ENCODE measurements around the gene DCAF7. TPM values are rescaled to one million over a fixed set of nuclear protein-coding genes. Genes with fewer than 3 reads are reported as not detected.

Gene DCAF7
- total RNA-seq, 1 experiment from 2014 or later = 47.4 TPM

- no peak for DNase-seq (ENCODE audit: low spot score)
Observed at GRCh38 chr17:63629627-63630026, 79.3 kb downstream of the DCAF7 start.

DNA sequence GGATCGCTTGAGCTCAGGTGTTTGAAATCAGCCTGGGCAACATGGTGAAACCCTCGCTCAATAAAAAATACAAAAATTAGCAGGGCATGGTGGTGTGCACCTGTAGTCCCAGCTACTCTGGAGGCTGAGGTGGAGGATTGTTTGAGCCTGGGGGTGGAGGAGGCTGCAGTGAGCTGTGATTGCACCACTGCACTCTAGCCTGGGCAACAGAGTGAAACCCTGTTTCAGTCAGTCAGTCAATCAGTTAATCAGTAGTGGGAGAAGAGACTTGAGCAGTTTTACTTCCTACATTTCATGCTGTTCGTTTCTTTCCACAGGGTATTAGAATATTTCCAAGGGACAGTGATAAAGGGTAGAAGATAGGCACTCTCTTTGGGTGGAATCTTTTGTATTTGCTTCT lies 80.8 kb downstream of the DCAF7 start:
- no peak for DNase-seq (ENCODE audit: low spot score)

DNA sequence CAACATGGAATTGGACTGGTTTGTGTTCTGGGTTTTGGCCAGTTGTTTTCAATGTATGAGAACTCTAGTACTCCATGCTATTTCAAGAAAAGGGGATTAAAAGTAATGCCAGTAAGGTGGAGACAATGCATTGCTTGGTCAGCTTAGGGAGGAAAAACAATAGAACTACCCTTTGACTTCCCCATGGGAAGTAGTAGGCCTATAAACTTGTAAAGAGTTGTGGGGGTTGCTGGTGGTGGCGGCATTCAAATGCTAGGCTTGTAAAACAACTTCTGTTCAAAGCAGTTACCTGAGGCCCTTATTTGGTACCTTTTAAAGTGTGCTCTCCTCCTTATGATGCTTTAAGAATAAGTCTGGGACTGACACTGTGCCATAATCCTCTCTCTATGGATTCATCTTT lies 81.3 kb downstream of the DCAF7 start:
- no peak for DNase-seq (ENCODE audit: low spot score)

DNA sequence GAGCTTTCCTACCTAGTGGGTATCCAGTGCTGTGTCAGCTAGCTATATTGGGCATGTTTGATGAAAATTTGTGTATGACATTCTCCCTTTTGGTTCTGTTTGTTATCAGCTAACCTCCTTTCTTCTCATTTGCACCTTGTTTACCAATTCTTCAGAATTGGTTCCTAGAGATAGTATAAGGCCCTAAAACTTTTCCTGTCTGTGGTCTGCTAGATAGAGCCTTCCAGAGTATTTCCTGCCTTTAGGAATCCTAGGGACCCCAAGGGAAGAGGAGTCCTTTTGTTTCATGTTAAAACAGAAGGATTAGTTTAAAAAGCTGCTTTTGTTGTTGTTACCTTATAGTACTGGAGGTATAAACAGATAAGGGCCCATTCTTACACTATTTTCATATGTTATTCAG lies 83.5 kb downstream of the DCAF7 start:
- no peak for DNase-seq (ENCODE audit: low spot score)

DNA sequence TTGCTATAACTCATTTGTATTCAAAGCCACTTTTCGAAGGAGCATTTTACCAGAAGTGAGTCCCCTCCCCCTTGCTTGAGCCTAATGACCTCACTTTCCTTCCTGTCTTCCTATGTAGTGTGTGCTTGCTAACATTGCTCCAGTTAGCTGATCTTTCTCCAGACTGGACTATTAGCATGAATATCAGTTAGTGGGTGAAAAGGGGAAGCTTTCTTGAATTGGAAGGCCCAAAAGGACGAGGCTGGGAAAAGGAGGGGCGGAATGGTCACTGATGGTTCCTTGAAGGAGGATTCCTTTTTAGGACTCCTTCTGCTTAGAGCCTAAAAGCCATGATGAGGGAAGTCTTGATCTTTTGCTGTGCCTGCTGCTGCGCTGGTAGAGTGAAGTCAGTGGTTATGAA lies 83.9 kb downstream of the DCAF7 start:
- no peak for DNase-seq (ENCODE audit: low spot score)

DNA sequence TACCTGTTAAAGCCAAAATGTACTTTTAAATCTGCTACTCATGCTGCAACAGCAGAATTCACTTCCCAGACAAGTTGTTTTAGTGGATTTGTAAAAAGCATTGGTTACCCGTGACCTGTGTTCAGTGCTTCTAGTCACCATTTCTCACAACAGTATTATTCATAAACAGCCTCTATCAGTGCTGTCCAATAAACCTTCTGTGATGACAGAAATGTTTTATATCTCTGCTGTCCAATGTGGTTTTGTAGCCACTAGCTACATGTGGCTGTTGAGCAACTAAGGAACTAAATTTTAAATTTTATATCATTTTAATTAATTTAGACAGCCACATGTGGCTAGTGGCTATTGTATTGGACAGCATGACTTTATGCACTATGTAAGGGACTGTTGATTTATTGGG lies 84.5 kb downstream of the DCAF7 start:
- no peak for DNase-seq (ENCODE audit: low spot score)

DNA sequence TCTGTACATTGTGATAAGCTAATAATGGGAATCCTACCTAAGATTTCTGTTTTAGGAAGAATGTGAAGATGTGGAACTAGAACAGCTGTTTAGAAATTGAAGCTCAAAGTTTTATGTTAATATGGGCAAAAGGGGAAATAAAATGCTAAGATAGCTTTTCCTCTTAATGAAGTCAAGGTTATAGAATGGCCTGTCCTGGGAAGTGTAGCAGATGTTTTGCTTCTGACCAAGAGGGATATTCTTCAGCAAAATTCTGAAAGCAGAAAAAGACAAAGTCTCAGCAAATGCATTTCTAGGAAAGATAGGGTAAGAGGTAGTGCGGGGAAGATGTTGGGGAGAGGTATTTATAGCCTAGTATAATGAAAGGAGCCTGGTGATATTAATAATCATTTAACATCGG lies 85.0 kb downstream of the DCAF7 start:
- DNase-seq (ENCODE audit: low spot score) = no peak

DNA sequence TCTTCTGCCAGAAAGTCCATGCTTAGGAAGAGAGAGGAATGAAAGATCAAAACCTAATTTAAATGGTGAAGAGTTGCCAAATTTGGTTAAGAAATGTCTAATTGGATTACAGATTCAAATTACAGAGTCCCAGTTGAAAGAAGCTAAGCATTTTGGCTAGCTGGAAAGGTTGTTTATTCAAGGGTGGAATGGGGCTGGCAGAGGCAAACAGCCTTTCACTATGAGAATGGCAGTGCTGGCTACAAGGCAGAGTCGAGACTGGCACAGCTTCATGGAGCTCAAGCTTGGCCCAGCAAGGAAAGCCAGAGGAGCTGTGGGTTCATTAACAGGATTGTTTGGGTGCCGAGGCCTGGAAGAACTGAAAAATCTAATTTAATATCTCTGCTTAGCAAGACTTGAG lies 85.5 kb downstream of the DCAF7 start:
- DNase-seq (ENCODE audit: low spot score) = no peak

DNA sequence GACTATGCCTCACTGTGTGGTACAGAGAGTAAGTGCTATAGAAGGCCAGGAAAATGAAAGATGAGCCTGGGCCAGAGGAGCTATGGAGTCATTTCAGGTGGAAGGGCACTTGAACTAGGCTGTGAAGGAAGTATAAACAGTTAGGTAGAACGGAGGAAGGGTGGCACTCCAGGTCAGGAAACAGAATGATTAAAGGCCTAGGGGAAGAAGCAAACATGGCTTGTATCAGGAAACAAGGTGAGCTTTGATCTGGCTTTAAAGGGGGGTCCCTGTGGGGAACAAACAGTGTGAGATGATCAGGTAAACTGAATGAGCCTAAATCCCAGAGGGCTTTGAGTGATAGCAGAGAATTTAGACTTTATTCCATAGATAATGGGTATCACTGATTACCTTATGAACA lies 88.8 kb downstream of the DCAF7 start:
- no peak for DNase-seq (ENCODE audit: low spot score)

DNA sequence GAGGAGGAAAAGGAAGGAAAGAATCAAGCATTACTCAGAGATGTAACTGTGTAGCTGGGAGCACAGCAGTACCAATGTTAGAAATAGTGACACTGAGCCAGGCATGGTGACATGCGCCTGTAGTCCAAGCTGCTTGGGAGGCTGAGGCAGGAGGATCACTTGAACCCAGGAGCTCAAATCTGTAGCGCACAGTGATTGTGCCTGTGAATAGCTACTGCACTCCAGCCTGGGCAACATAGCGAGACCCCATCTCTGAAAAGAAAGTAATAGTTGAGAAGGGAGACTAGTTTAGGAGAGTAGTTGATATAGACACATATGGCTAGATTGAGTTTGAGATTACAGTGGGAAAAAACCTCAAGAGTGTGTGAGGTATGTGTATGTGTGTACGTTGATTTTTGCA lies 89.8 kb downstream of the DCAF7 start:
- DNase-seq (ENCODE audit: low spot score) = no peak

DNA sequence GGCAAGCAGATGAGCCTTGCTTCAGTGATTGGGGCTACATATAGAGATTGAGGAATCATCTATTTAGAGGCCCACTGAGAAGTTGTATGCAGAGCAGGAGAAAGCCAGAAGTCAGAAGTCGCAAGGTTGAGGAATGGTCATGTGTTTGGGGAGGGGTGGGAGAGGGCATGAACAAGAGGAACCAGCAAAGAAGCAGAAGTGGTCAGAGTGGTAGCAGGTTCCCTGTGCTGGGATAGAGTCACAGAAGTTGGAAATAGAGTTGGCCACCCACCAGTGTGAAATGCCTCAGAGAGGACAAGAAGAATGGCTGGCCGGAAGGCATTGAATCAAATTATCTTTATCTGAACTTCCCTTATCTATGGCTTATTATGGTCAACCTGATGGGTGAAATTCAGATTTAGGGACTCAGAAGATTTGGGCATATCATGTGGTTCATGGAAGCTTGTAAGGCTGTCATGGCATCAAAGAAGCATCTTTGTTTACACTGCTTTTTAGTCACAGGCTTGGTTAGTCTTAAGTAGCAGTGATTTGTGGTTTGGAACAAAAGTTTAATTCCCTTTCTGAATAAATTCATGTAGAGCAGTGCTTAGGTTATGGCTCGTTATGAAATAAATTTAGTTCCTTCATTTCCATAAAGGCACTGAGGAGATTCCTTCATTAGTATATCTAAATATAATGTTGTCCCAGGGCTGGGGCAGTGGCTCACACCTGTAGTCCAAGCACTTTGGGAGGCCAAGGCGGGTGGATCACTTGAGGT lies 91.6 kb downstream of the DCAF7 start:
- DNase-seq (ENCODE audit: low spot score) = no peak

Other genes starting within 250 kb of the DCAF7 start
- 26.6 and 33.0 TPM in 2 replicates for gene CYB561, start 104.2 kb upstream of the DCAF7 start, total RNA-seq (2014; rRNA removed; shearing (Covaris generic))
- gene ACE, start 73.4 kb upstream of the DCAF7 start, total RNA-seq (2014; rRNA removed; shearing (Covaris generic)) = 4.4 and 7.6 TPM in 2 replicates
- not detected in 2 replicates for gene KCNH6, start 27.1 kb upstream of the DCAF7 start, total RNA-seq (2014; rRNA removed; shearing (Covaris generic))
- gene TACO1, start 50.4 kb downstream of the DCAF7 start, total RNA-seq (2014; rRNA removed; shearing (Covaris generic)) = 37.1 and 37.4 TPM in 2 replicates
- gene MAP3K3, start 71.9 kb downstream of the DCAF7 start, total RNA-seq (2014; rRNA removed; shearing (Covaris generic)) = 31.5 and 39.5 TPM in 2 replicates
- gene LIMD2, start 149.6 kb downstream of the DCAF7 start, total RNA-seq (2014; rRNA removed; shearing (Covaris generic)) = 43.2 and 75.7 TPM in 2 replicates
- 25.2 and 28.8 TPM in 2 replicates for gene STRADA, start 191.3 kb downstream of the DCAF7 start, total RNA-seq (2014; rRNA removed; shearing (Covaris generic))
- gene CCDC47, start 223.1 kb downstream of the DCAF7 start, total RNA-seq (2014; rRNA removed; shearing (Covaris generic)) = 59.7 and 78.3 TPM in 2 replicates
- gene DDX42, start 223.7 kb downstream of the DCAF7 start, total RNA-seq (2014; rRNA removed; shearing (Covaris generic)) = 64.8 and 65.6 TPM in 2 replicates

Data from A172 (cell line).